AG04450 (cell line): ENCODE measurements around the gene BEST1. TPM values are rescaled to one million over a fixed set of nuclear protein-coding genes. Genes with fewer than 3 reads are reported as not detected.

Experiments
- CTCF ChIA-PET: fragments of 300-600, 350-600 bp; formaldehyde crosslinking; extraction: SDS; loops from one replicate; lab custom pipeline; 2022; ENCODE audit warnings: antibody characterized with exemption, inconsistent platforms; lab: Charles Lee
- POLR2A ChIA-PET: fragments of 350-600 bp; formaldehyde crosslinking; extraction: SDS; loops from one replicate; lab custom pipeline; 2021; ENCODE audit warnings: antibody characterized with exemption, inconsistent platforms; lab: Yijun Ruan, JAX
- DNase-seq: peaks from one replicate; pipeline ENCODE4 v3.0.0-alpha.2; 2011; ENCODE audit warnings: low read depth, low spot score
- H3K27ac ChIP-seq: one replicate; pipeline ENCODE4 v1.5.1; 2012; ENCODE audit warnings: low read depth, low read length, control low read depth
- H3K27me3 ChIP-seq: one replicate; pipeline ENCODE4 v1.6.0; 2012; ENCODE audit warnings: low read length; ENCODE audit not compliant: control insufficient read depth, insufficient read depth
- H3K4me3 ChIP-seq: 2 replicates; pipeline ENCODE4 v1.5.1; 2011; ENCODE audit warnings: mild to moderate bottlenecking, low read depth, low read length, control low read depth
- H3K9me3 ChIP-seq: 2 replicates; pipeline ENCODE4 v1.5.1; 2012; ENCODE audit warnings: low read length; ENCODE audit not compliant: control insufficient read depth, insufficient read depth
- polyA plus RNA-seq: library from polyadenylated mRNA; depleted of rRNA; stranded (reverse); fragments of >200 nt; gene quantifications from 2 replicates; pipeline ENCODE4 v1.2.3, GENCODE V29; 2011
- TF ChIP-seq, protein P1 (sequence below): IDR thresholded peaks from 2 replicates; pipeline ENCODE4 v1.5.1; 2011; ENCODE audit warnings: low read depth, low read length, control low read depth, inconsistent platforms

The BEST1 gene
- polyA plus RNA-seq, 1 experiment, result 2.6 TPM

DNA sequence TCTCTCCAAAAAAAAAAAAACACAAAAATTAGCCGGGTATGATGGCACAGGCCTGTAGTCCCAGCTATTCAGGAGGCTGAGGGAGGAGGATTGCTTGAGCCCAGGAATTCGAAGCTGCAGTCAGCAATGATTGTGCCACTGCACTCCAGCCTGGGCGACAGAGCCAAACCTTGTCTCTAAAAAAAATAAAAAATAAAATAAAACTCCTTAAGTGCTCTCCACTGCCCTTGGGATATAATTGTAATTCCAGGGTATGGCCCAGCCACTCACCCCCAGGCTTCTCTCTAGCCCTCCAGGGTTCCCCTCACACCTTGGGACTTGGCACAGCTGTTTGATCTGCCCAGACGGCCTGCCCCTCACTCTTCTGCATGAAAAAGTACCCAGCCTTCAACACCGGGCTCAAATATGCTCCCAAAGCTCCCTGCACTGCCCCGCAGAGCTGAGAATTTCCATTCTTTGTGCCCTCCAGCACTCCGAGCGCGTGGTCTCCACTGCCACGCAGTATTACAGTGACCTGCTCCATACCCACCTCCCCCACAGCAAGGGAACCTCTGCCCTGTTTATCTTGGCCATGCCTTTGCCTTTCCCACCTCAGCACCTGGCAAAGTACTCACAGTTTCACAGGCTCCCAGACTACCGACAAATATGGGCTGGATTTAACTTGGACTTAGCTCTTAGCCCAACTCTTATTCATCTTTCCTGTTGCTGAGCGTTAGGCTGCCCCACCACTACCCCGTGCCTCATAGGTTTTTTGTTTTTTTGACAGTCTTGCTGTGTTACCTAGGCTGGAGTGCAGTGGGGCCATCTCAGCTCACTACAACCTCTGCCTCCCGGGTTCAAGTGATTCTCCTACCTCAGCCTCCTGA lies 24.8 kb downstream of the BEST1 start:
- no peaks in the 10 kb centered on the region for H3K27me3 ChIP-seq
- ChIA-PET CTCF (interaction anchor here (0.6 to 2.4 kb wide), 3 partner anchors 107 to 132 kb away, joined by 4 to 14 read pairs (median 7); no protein-coding TSS in a partner anchor), POLR2A (no interaction called here)
- no peaks in the 10 kb centered on the region for H3K9me3 ChIP-seq
- no peak overlapping the region for H3K4me3 ChIP-seq
- no peak overlapping the region for H3K27ac ChIP-seq
- no peak for DNase-seq
- TF ChIP-seq, protein P1, sequence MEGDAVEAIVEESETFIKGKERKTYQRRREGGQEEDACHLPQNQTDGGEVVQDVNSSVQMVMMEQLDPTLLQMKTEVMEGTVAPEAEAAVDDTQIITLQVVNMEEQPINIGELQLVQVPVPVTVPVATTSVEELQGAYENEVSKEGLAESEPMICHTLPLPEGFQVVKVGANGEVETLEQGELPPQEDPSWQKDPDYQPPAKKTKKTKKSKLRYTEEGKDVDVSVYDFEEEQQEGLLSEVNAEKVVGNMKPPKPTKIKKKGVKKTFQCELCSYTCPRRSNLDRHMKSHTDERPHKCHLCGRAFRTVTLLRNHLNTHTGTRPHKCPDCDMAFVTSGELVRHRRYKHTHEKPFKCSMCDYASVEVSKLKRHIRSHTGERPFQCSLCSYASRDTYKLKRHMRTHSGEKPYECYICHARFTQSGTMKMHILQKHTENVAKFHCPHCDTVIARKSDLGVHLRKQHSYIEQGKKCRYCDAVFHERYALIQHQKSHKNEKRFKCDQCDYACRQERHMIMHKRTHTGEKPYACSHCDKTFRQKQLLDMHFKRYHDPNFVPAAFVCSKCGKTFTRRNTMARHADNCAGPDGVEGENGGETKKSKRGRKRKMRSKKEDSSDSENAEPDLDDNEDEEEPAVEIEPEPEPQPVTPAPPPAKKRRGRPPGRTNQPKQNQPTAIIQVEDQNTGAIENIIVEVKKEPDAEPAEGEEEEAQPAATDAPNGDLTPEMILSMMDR, result no peak

DNA sequence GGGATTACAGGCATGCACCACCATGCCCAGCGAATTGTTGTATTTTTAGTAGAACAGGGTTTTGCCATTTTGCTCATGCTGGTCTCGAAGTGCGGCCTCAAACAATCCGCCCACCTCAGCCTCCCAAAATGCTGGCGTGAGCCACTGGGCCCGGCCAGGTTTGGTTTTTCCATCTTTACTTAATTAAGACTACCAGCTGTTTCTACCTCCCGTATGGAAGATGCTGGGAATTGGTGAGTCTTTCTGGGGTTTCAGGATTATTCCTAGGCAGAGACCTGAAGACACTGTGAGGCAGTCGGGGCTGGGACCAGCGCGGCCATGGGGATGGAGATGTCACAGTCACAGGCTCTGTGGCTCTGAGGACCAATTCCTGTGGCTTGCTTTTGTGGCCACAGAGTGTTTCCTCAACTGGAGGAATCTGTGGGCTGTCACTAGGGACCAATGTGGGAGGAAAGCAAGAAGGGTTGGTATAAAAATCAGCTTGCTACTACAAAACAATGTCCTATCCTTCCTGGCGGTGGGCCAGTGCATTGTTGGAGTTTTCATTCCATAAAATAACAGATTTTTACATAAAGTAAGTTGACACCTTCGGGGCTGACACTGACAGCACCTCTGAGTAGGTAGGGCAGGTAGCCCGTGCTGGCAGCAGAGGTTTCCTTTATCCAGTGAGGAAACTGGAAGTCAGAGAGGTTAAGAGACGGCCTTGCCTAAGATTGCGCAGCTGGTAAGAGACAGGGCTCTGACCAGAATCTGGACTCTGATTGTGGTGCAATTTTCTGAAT lies 25.7 kb downstream of the BEST1 start:
- Histone ChIP-seq H3K27me3 (no peaks in the 10 kb centered on the region), H3K4me3 (no peak overlapping the region), H3K27ac (no peak overlapping the region), H3K9me3 (no peaks in the 10 kb centered on the region)
- no peak for DNase-seq
- TF ChIP-seq, protein P1, result no peak
- CTCF ChIA-PET, result interaction anchor here (2.4 kb wide), 1 partner anchor 106 kb away, joined by 14 read pairs; no protein-coding TSS in a partner anchor
- POLR2A ChIA-PET, result interaction anchor here (1.0 kb wide), 1 partner anchor 21 kb away, joined by 5 read pairs; no protein-coding TSS in a partner anchor

DNA sequence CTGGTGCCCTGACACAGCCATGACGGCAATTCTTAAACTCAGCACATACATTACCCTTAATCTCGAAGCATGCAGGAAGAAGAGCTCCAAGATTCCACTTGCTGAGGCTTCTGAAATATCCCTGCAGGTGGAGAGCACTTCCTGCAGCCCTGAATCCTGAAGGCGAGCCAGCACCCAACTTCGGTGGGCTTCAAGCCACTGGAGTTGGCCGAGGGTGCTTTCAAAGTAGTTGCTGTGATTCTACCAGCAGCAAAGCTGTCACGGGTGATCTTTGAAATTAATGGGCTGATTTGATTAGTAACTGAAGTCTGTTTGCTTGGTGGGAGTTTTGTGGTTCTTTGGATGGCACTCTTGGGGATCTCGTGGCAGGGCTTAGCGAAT lies 26.3 kb downstream of the BEST1 start:
- ChIA-PET POLR2A (interaction anchor here (1.0 kb wide), 1 partner anchor 21 kb away, joined by 5 read pairs; no protein-coding TSS in a partner anchor), CTCF (interaction anchor here (0.7 to 2.4 kb wide), 2 partner anchors 29 to 105 kb away, joined by 3 to 14 read pairs; no protein-coding TSS in a partner anchor)
- Histone ChIP-seq H3K27me3 (no peaks in the 10 kb centered on the region), H3K9me3 (no peaks in the 10 kb centered on the region), H3K27ac (no peak overlapping the region), H3K4me3 (no peak overlapping the region)
- TF ChIP-seq, protein P1, result no peak
- DNase-seq, result no peak

DNA sequence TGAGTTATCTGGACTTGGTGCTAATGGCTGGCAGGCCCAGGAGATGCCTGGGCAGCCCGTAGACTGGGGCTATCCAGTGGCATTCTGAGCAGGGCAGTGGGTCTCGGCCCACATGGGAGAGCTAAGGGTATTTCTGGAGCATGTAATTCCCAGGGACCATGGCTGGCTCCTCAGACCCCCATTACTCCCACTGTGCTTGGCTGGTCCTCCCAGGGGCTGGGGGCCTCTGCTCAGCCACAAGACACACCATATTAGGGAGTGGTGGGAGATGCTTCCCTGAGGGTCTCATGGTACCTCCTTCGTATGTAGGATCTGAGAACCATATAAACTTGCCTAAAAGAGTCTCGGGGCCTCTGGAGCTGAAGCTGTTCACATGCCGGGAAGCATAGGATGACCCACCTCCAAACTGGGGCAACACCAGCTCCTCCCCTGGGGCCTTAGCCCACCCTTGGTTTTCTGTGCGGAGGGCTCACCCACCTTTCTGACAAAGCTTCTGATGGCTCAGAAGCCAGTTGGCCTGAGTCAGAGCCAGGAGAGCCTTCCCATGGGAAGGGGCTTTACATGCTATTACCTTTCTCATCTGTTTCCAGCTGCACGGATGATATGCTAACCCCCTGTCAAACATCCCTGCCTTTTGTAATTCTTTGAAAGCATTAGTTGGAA lies 26.8 kb downstream of the BEST1 start:
- H3K9me3 ChIP-seq, result no peaks in the 10 kb centered on the region
- DNase-seq, result no peak
- TF ChIP-seq, protein P1, result no peak
- POLR2A ChIA-PET, result interaction anchor here (2.8 kb wide), 1 partner anchor 9 kb away, joined by 12 read pairs; the partner anchor contains the start of gene FTH1
- H3K4me3 ChIP-seq, result no peak overlapping the region
- H3K27ac ChIP-seq, result no peak overlapping the region
- H3K27me3 ChIP-seq, result no peaks in the 10 kb centered on the region
- CTCF ChIA-PET, result interaction anchor here (0.7 to 2.4 kb wide), 2 partner anchors 29 to 105 kb away, joined by 3 to 14 read pairs; no protein-coding TSS in a partner anchor
